Activated naive CD4-positive, alpha-beta T cell treated with anti-CD3 and anti-CD28 coated beads, Interleukin-2, amount 50 U/mL, for 72 hours (primary cell): ENCODE data around the gene LAMA1. TPM values are rescaled to one million over a fixed set of nuclear protein-coding genes. Genes with fewer than 3 reads are reported as not detected.
A peak's percentile ranks its signal among the peaks of the same experiment; 100 is the strongest.

ENCODE experiments used
- ATAC-seq, 2 donors: fragments of 150-1000 bp; cut with Tn5 transposase; 2 replicates each; pipeline ENCODE4 v1.10.0; 2021; ENCODE audit warnings: mild to moderate bottlenecking in 2 of 2, moderate library complexity in 2 of 2
- DNase-seq, 2 donors: peaks; one replicate each; pipeline ENCODE4 v3.0.0; 2021 to 2022; ENCODE audit warnings: low spot score in 2 of 2
- H3K27ac Mint-ChIP-seq, 2 donors: one replicate each; pipeline ENCODE4 v1.8.0; 2022; ENCODE audit warnings: mild to moderate bottlenecking in 2 of 2, mixed read lengths in 2 of 2
- H3K36me3 Mint-ChIP-seq, 2 donors: one replicate each; pipeline ENCODE4 v1.8.0; 2022; ENCODE audit warnings: mixed read lengths in 2 of 2
- H3K9me3 Mint-ChIP-seq, 2 donors: one replicate each; pipeline ENCODE4 v1.8.0; 2022; ENCODE audit warnings: mixed read lengths in 2 of 2
- total RNA-seq, 2 donors: library from RNA; stranded (reverse); gene quantifications; one replicate each; pipeline ENCODE4 v1.2.3, GENCODE V29; 2022

The LAMA1 gene
- total RNA-seq, 2 donors from 2014 or later: not detected

DNA sequence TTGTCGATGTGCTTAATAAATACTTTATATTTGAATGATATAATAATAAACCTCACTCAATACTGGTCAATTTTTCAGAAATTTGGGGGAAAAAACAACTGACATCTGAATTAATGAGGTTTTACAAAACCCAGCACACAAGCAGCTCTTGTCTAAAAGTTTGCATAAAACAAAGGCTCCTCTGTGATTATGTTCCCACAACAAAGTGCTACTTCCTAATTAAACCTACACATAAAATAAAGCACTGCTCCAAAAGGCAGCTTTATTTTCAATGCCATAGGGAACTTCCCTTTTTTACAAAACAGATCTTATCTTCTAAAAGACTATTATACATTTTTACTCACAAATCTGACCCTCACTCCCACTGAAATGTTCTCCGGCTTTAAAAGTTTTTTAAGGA, 47.1 kb downstream of the LAMA1 start:
- H3K9me3 Mint-ChIP-seq: no peaks in the 10 kb centered on the region
- ATAC-seq: no peak
- DNase-seq: no peak
- no peak overlapping the region for H3K27ac Mint-ChIP-seq
- no peaks in the 10 kb centered on the region for H3K36me3 Mint-ChIP-seq

DNA sequence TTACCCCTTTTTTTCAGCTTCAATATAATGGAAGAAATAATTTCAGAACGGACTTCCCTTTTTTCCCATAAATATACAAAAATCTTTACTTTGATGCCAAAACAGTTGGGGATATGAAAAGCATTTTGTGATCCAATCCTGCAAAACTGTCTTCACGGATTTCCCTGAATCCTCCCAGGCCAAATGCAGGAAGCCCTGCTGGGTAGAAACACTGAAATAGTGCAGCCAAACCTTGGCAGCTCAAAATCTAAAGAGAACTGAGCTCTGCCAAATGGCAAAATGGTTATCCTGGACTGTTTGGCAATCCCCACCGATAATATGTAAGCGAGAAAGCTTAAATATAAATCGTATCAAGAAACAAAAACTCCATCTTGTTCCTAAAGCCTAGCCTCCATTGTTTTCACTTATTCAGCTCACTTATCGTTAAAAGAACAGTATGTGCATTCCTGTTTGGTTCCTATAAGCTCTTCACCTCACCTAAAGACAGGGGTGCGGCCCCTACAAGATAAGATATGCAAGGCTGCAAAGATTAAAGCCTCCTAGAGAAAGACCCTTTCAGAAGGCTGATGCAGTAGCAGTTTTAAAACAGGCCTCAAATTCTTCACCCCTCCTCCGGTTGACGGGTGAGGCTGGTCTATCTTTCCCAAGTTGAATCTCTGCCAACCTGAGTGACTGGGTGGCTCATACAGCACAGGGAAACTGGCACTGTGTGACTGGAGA, 48.6 kb downstream of the LAMA1 start:
- DNase-seq (no peak), ATAC-seq (no peak)
- H3K36me3 Mint-ChIP-seq: no peaks in the 10 kb centered on the region
- H3K27ac Mint-ChIP-seq: no peak overlapping the region
- no peaks in the 10 kb centered on the region for H3K9me3 Mint-ChIP-seq

GRCh38 chr18:7066965-7067555, 50.5 kb downstream of the LAMA1 start:
- no peak for DNase-seq
- no peak for ATAC-seq
- Mint-ChIP-seq H3K36me3 (peaks cover 0 to 2% of the 10 kb centered on the region in 2 donors), H3K9me3 (peaks cover 0 to 2% of the 10 kb centered on the region in 2 donors), H3K27ac (no peak overlapping the region)

- peaks cover 0 to 2% of the 10 kb centered on the region in 2 donors for H3K9me3 Mint-ChIP-seq
- no peak overlapping the region for H3K27ac Mint-ChIP-seq
- ATAC-seq (no peak), DNase-seq (no peak)
- peaks cover 0 to 6% of the 10 kb centered on the region in 2 donors for H3K36me3 Mint-ChIP-seq
Observed at GRCh38 chr18:7065736-7066135, 51.9 kb downstream of the LAMA1 start.

GRCh38 chr18:7064346-7064745, 53.3 kb downstream of the LAMA1 start:
- H3K36me3 Mint-ChIP-seq: peaks cover 0 to 6% of the 10 kb centered on the region in 2 donors
- peaks cover 0 to 2% of the 10 kb centered on the region in 2 donors for H3K9me3 Mint-ChIP-seq
- no peak for ATAC-seq
- DNase-seq: no peak
- no peak overlapping the region for H3K27ac Mint-ChIP-seq

GRCh38 chr18:7062811-7063210, 54.8 kb downstream of the LAMA1 start:
- H3K9me3 Mint-ChIP-seq: peaks cover 0 to 2% of the 10 kb centered on the region in 2 donors
- H3K27ac Mint-ChIP-seq: no peak overlapping the region
- DNase-seq (no peak), ATAC-seq (no peak)
- H3K36me3 Mint-ChIP-seq: peaks cover 0 to 6% of the 10 kb centered on the region in 2 donors

GRCh38 chr18:7062236-7062635, 55.4 kb downstream of the LAMA1 start:
- DNase-seq (no peak), ATAC-seq (no peak)
- peaks cover 0 to 2% of the 10 kb centered on the region in 2 donors for H3K9me3 Mint-ChIP-seq
- H3K27ac Mint-ChIP-seq: no peak overlapping the region
- H3K36me3 Mint-ChIP-seq: peaks cover 0 to 6% of the 10 kb centered on the region in 2 donors

GRCh38 chr18:7059276-7059675, 58.3 kb downstream of the LAMA1 start:
- ATAC-seq: no peak
- no peak for DNase-seq
- Mint-ChIP-seq H3K27ac (no peak overlapping the region), H3K9me3 (peaks cover 5 to 9% of the 10 kb centered on the region in 2 donors), H3K36me3 (peaks cover 0 to 6% of the 10 kb centered on the region in 2 donors)

DNA sequence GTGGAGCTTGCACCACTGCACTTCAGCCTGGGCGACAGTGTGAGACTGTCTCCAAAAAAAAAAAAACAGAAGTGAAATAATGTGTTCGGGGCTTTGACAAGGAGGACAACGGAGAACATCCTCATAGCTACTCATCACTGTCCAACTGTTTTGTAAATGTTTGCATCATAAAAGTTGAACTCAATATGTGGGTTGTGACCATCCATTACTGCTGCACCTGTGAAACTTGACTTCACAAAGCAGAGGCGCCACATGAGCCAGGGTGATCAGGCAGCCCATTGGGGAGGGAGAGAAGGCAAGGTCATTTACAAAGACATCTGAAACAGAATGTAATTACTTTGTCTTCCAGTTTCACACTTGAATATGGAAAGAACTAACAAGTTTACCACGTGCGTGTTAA, 61.6 kb downstream of the LAMA1 start:
- ATAC-seq (no peak), DNase-seq (no peak)
- H3K27ac Mint-ChIP-seq: no peak overlapping the region
- no peaks in the 10 kb centered on the region for H3K36me3 Mint-ChIP-seq
- H3K9me3 Mint-ChIP-seq: peaks cover 5 to 6% of the 10 kb centered on the region in 2 donors

DNA sequence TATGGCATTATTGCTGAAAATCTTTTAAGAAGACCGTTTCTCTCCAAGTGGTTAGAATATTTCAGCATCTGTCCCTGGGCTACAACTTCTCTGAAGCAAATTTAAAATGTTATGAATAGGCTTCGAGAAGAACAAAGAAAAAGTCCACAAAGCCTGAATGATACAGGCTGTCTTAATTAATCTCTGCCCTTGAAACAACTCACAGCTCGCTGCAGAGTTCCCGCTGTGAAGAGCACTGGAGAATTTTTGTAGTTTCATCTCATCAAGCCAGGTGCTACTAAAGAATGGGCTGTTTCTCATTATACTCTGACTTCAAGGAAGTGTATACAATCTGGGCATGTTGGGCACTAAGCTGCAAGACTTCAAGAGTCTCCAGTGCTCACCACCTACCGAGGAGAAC, 67.6 kb downstream of the LAMA1 start:
- ATAC-seq: no peak
- DNase-seq: no peak
- H3K36me3 Mint-ChIP-seq: no peaks in the 10 kb centered on the region
- H3K27ac Mint-ChIP-seq: no peak overlapping the region
- H3K9me3 Mint-ChIP-seq: peaks cover 3 to 4% of the 10 kb centered on the region in 2 donors

DNA sequence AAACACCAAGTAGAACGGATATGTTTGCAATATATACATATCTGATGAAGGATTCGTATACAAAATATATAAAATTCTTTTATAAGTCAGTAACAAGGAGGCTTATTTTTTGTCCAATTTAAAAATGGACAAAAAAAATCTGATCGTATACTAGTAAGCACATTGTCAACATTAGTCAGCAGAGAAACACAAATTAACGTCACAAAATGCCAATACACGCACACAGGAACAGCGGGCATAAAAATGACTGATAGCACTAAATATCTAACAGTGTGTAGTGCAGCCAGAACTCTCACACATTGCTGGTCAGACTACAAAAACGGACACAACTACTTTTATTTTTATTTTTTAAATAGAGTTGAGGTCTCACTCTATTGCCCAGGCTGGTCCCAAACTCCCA, 69.5 kb downstream of the LAMA1 start:
- Mint-ChIP-seq H3K9me3 (peaks cover 3 to 4% of the 10 kb centered on the region in 2 donors), H3K27ac (no peak overlapping the region)

GRCh38 chr18:7047336-7047735, 70.3 kb downstream of the LAMA1 start:
- Mint-ChIP-seq H3K36me3 (no peaks in the 10 kb centered on the region), H3K9me3 (peaks cover 3 to 4% of the 10 kb centered on the region in 2 donors), H3K27ac (no peak overlapping the region)
- ATAC-seq: no peak
- DNase-seq: no peak

More for the DNA sequence above, 69.5 kb downstream of the LAMA1 start:
- H3K36me3 Mint-ChIP-seq: no peaks in the 10 kb centered on the region
- ATAC-seq (no peak), DNase-seq (no peak)

GRCh38 chr18:7038330-7038851, 79.2 kb downstream of the LAMA1 start:
- ATAC-seq: peak in 1 of 2 donors; percentile 32
- peaks cover 0 to 4% of the 10 kb centered on the region in 2 donors for H3K36me3 Mint-ChIP-seq
- peaks cover 0 to 9% of the 10 kb centered on the region in 2 donors for H3K9me3 Mint-ChIP-seq
- no peak overlapping the region for H3K27ac Mint-ChIP-seq
- peak in 1 of 2 donors; percentile 4 for DNase-seq

DNA sequence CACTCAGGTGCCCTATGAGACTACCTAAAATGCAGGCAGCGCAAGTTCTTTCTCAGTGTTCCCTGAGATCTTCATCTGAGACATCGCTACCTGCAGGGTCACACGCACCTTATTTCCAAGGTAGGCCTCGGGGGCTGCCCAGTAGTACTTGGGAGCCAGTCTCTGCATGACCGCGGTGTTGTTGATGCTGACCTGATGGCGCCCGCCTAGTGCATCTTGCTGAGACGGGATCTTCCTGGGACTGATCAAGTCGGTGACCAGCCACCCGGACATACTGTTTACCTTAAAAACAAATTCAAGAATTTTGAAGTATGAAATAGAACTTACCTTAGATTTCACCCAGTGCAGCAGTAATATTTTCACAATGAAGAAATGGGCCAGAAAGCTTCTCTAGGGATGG, 80.1 kb downstream of the LAMA1 start:
- H3K36me3 Mint-ChIP-seq: peaks cover 0 to 4% of the 10 kb centered on the region in 2 donors
- H3K27ac Mint-ChIP-seq: no peak overlapping the region
- H3K9me3 Mint-ChIP-seq: peaks cover 0 to 9% of the 10 kb centered on the region in 2 donors
- DNase-seq: no peak
- no peak for ATAC-seq

- Mint-ChIP-seq H3K9me3 (peaks cover 0 to 5% of the 10 kb centered on the region in 2 donors), H3K27ac (no peak overlapping the region), H3K36me3 (peaks cover 0 to 4% of the 10 kb centered on the region in 2 donors)
- no peak for DNase-seq
- ATAC-seq: no peak
Observed at GRCh38 chr18:7035807-7036206, 81.8 kb downstream of the LAMA1 start.

GRCh38 chr18:7034924-7035323, 82.7 kb downstream of the LAMA1 start:
- ATAC-seq (no peak), DNase-seq (no peak)
- Mint-ChIP-seq H3K36me3 (peaks cover 0 to 4% of the 10 kb centered on the region in 2 donors), H3K9me3 (peaks cover 0 to 5% of the 10 kb centered on the region in 2 donors), H3K27ac (no peak overlapping the region)

DNA sequence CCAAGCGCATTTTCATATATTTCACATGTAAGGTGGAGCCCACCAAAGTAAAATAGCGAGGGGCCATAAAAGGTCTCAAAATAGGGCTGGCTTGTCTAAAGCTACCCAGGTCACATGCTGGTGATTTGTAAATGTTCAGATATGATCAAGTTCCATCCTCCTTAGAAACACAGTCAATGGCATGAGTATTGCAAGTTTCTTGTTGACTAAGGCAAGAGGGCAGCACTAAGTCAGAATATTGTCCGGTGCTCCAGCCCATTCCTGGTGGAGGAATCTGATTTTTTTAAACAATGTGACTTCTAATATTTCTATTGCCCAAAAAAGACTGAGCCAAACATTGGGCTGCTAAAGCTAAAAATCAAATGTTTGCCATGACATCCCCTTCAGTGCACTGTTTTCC, 85.1 kb downstream of the LAMA1 start:
- Mint-ChIP-seq H3K9me3 (no peaks in the 10 kb centered on the region), H3K36me3 (no peaks in the 10 kb centered on the region), H3K27ac (no peak overlapping the region)
- no peak for ATAC-seq
- DNase-seq: no peak

DNA sequence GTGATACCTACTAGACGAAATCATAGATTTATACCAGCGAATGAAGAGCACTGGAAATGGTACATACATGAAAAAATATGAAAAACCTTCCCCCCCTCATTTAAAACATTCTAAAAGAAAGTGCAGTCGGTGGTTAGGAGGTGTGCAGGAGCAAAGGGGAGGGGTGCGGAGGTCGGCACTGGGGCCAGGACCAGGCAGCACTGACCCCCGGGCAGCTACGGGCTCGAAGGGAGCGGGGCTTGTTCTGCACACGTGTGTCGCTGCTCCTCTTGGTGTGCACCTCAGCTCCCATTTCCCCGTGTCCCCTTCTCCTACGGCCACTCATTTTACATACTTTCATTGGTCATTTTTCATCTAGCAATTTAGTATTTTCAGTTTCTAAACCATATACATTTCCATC, 89.0 kb downstream of the LAMA1 start:
- H3K9me3 Mint-ChIP-seq: no peaks in the 10 kb centered on the region
- H3K27ac Mint-ChIP-seq: no peak overlapping the region
- H3K36me3 Mint-ChIP-seq: peaks cover 0 to 5% of the 10 kb centered on the region in 2 donors
- ATAC-seq: no peak
- DNase-seq: no peak
